Smooth muscle cell (in vitro differentiated cells): ENCODE results near the gene DOCK8. TPM values are rescaled to one million over a fixed set of nuclear protein-coding genes. Genes with fewer than 3 reads are reported as not detected.

ENCODE experiments used
- DNase-seq: peaks from one replicate; lab custom pipeline; 2025; ENCODE audit not compliant: unreplicated experiment; lab: John Stamatoyannopoulos, UW
- H2AFZ ChIP-seq: fragments of 200-600 bp; sonication (generic); 2 replicates; pipeline ENCODE4 v1.6.0; 2016; ENCODE audit warnings: antibody characterized with exemption, low read depth, mild to moderate bottlenecking
- H3F3A ChIP-seq: fragments of 200-600 bp; sonication (generic); 2 replicates; pipeline ENCODE4 v1.6.0; 2017; ENCODE audit warnings: antibody characterized with exemption, low read depth
- H3K27ac ChIP-seq: fragments of 200-600 bp; sonication (generic); 2 replicates; pipeline ENCODE4 v1.5.1; 2016; ENCODE audit warnings: low read depth, mild to moderate bottlenecking
- H3K27me3 ChIP-seq: fragments of 200-600 bp; sonication (generic); 2 replicates; pipeline ENCODE4 v1.6.1; 2016; ENCODE audit warnings: low read depth, mild to moderate bottlenecking
- H3K36me3 ChIP-seq: fragments of 200-600 bp; sonication (generic); 2 replicates; pipeline ENCODE4 v1.5.1; 2016; ENCODE audit warnings: low read depth
- H3K4me1 ChIP-seq: fragments of 200-600 bp; sonication (generic); 2 replicates; pipeline ENCODE4 v1.5.1; 2016; ENCODE audit warnings: low read depth
- H3K4me2 ChIP-seq: fragments of 200-600 bp; sonication (generic); 2 replicates; pipeline ENCODE4 v1.6.0; 2016; ENCODE audit warnings: mild to moderate bottlenecking
- H3K4me3 ChIP-seq: fragments of 200-600 bp; sonication (generic); 2 replicates; pipeline ENCODE4 v1.5.1; 2016; ENCODE audit warnings: mild to moderate bottlenecking
- H3K79me2 ChIP-seq: fragments of 200-600 bp; sonication (generic); 2 replicates; pipeline ENCODE4 v1.6.0; 2016; ENCODE audit warnings: low read depth, mild to moderate bottlenecking
- H3K9ac ChIP-seq: fragments of 200-600 bp; sonication (generic); 2 replicates; pipeline ENCODE4 v1.6.0; 2016; ENCODE audit warnings: low read depth
- H3K9me3 ChIP-seq: fragments of 200-600 bp; sonication (generic); replicated peaks from 2 replicates; pipeline ENCODE4 v1.5.1; 2016; ENCODE audit warnings: low read depth
- H4K20me1 ChIP-seq: fragments of 200-600 bp; sonication (generic); 2 replicates; pipeline ENCODE4 v1.6.0; 2016; ENCODE audit warnings: low read depth
- CTCF ChIP-seq: fragments of 200-600 bp; sonication (generic); IDR thresholded peaks from 2 replicates; pipeline ENCODE4 v1.5.1; 2017; ENCODE audit warnings: borderline replicate concordance, mild to moderate bottlenecking, antibody characterized with exemption; ENCODE audit not compliant: insufficient read depth, poor library complexity, severe bottlenecking
- WGBS: methylation state at CpG from one replicate; pipeline ENCODE4 v1.1.7; 2016; ENCODE audit warnings: low lambda C conversion rate; 5-methylcytosine and 5-hydroxymethylcytosine counted together
- polyA plus RNA-seq: library from polyadenylated mRNA; unstranded; fragments of >200 nt; fragmentation: Nextera tagmentation; extraction: Ambion mirVana; gene quantifications from 2 replicates; pipeline ENCODE4 v1.2.1, GENCODE V29; 2016
- total RNA-seq: library from RNA; depleted of rRNA; stranded (reverse); fragments of >200 nt; gene quantifications from 2 replicates; pipeline ENCODE4 v1.2.3, GENCODE V29; 2014

Gene DOCK8
- total and polyA plus RNA-seq, 2 experiments from 2014 or later = 0.18 to 4.9 TPM

- 27% methylated on average over 1 of the region's 1 CpG for WGBS
- no peaks in the 10 kb centered on the region for H3F3A ChIP-seq
- H3K27ac ChIP-seq = peak overlapping the region; percentile 85
- H4K20me1 ChIP-seq = no peaks in the 10 kb centered on the region
- H3K4me3 ChIP-seq = no peak overlapping the region
- no peak for DNase-seq
- H3K9ac ChIP-seq = peak overlapping the region; percentile 64
- peak overlapping the region; percentile 36 for H3K4me2 ChIP-seq
- no peaks in the 10 kb centered on the region for H3K27me3 ChIP-seq
- H3K9me3 ChIP-seq = no peaks in the 10 kb centered on the region
- H3K36me3 ChIP-seq = no peaks in the 10 kb centered on the region
- no peaks in the 10 kb centered on the region for H3K4me1 ChIP-seq
- H2AFZ ChIP-seq = no peak overlapping the region
- no peak for TF ChIP-seq CTCF
- H3K79me2 ChIP-seq = no peaks in the 10 kb centered on the region
Observed at GRCh38 chr9:437574-438001, 222.9 kb downstream of the DOCK8 start.

- peak overlapping the region; percentile 85 for H3K27ac ChIP-seq
- no peak for TF ChIP-seq CTCF
- no peaks in the 10 kb centered on the region for H4K20me1 ChIP-seq
- no peak for DNase-seq
- H3K79me2 ChIP-seq = no peaks in the 10 kb centered on the region
- no peaks in the 10 kb centered on the region for H3K9me3 ChIP-seq
- H3K4me2 ChIP-seq = peak overlapping the region; percentile 36
- H3K4me3 ChIP-seq = no peak overlapping the region
- H3F3A ChIP-seq = no peaks in the 10 kb centered on the region
- H3K36me3 ChIP-seq = no peaks in the 10 kb centered on the region
- no peaks in the 10 kb centered on the region for H3K4me1 ChIP-seq
- no peak overlapping the region for H2AFZ ChIP-seq
- peak overlapping the region; percentile 64 for H3K9ac ChIP-seq
- H3K27me3 ChIP-seq = no peaks in the 10 kb centered on the region
- WGBS = 12% methylated on average over 2 of the region's 2 CpGs
Observed at GRCh38 chr9:438066-438465, 223.4 kb downstream of the DOCK8 start.

- Histone ChIP-seq H3K36me3 (no peaks in the 10 kb centered on the region), H2AFZ (peak overlapping the region; percentile 38), H3K4me1 (no peaks in the 10 kb centered on the region), H3K27me3 (no peaks in the 10 kb centered on the region), H3K4me2 (peak overlapping the region; percentile 36), H3K4me3 (no peak overlapping the region), H3F3A (no peaks in the 10 kb centered on the region), H3K27ac (peak overlapping the region; percentile 85), H3K79me2 (no peaks in the 10 kb centered on the region), H3K9me3 (no peaks in the 10 kb centered on the region), H3K9ac (peak overlapping the region; percentile 64), H4K20me1 (no peaks in the 10 kb centered on the region)
- TF ChIP-seq CTCF = no peak
- no peak for DNase-seq
- WGBS = 85% methylated on average over 20 of the region's 20 CpGs
Observed at GRCh38 chr9:438961-439768, 224.5 kb downstream of the DOCK8 start.

- Histone ChIP-seq H3K27me3 (no peaks in the 10 kb centered on the region), H3K27ac (no peak overlapping the region), H3K9me3 (no peaks in the 10 kb centered on the region), H3K79me2 (no peaks in the 10 kb centered on the region), H3K4me1 (no peaks in the 10 kb centered on the region), H3K9ac (no peak overlapping the region), H3F3A (no peaks in the 10 kb centered on the region), H3K4me2 (no peak overlapping the region), H3K4me3 (no peak overlapping the region), H4K20me1 (no peaks in the 10 kb centered on the region), H2AFZ (no peak overlapping the region), H3K36me3 (no peaks in the 10 kb centered on the region)
- TF ChIP-seq CTCF = no peak
- 86% methylated on average over 7 of the region's 7 CpGs for WGBS
- DNase-seq = no peak
Observed at GRCh38 chr9:441126-441525, 226.5 kb downstream of the DOCK8 start.
